ENCODE data around the gene CDK6.
"Not testable (repeated sequence)": the region's sequence is repeated elsewhere in the genome, so short reads cannot be mapped to it uniquely, and the experiment has no call there.

The CDK6 gene

DNA sequence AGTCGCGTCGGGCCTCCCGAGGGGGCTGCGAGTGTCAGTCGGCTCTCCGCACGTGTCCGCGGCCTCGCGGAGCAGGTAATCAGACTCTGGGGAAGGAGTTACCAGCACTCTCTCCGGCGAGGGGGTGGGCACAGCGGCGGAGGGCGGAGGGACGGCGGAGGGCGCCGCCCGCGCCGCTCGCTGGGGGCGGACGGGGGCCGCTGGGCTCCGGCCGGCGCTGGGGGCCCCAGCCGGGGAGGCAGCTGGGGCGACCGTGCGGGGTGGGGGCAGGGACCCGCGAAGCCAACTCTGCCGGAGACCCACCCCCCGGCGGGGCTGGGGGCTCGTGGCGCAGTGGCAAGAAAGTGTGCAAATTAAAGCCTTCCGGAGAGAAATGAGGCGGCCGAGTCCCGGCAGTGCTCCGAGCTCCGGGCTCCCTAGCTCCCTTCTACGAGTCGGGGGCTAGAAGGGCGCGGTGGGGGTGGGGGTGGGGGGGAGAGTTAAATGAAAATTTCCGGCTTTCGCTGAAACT, at the start of gene CDK6:
TSS of gene CDK6 (minus strand) at position 85 of the 511 bp plus-strand sequence. CDS start 3,250 bp downstream, outside the sequence.
- peak; percentile 86 for DNase-seq

DNA sequence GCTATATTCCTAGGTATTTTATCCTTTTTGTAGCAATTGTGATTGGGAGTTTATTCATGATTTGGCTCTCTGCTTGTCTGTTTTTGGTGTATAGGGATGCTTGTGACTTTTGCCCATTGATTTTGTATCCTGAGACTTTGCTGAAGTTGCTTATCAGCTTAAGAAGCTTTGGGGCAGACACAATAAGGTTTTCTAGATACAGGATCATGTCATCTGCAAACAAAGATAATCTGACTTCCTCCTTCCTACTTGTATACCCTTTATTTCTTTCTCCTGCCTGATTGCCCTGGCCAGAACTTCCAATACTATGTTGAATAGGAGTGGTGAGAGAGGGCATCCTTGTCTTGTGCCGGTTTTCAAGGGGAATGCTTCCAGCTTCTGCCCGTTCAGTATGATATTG, 49.7 kb upstream of the CDK6 start:
- not testable (repeated sequence) for DNase-seq

DNA sequence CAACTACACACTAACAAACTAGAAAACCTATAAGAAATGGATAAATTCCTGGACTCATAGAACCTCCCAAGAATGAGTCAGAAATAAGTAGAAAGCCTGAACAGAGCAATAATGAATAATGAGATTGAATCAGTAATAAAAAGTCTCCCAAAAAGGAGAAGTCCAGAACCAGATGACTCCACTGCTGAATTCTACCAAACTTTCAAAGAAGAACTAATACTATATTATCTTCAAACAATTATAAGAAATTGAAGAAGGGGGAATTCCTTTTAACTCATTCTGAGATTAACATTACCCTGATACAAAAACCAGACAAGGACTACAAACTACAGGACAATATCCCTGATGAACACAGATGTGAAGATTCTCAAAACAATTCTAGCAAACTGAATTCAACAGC, 47.8 kb upstream of the CDK6 start:
- no peak for DNase-seq

- DNase-seq = no peak
Observed at GRCh38 chr7:92882760-92883159, 46.4 kb upstream of the CDK6 start.

GRCh38 chr7:92881091-92881485, 44.7 kb upstream of the CDK6 start:
- no peak for DNase-seq

GRCh38 chr7:92880212-92881090, 44.1 kb upstream of the CDK6 start:
- no peak for DNase-seq

- DNase-seq = no peak
Observed at GRCh38 chr7:92877367-92877766, 41.0 kb upstream of the CDK6 start.

DNA sequence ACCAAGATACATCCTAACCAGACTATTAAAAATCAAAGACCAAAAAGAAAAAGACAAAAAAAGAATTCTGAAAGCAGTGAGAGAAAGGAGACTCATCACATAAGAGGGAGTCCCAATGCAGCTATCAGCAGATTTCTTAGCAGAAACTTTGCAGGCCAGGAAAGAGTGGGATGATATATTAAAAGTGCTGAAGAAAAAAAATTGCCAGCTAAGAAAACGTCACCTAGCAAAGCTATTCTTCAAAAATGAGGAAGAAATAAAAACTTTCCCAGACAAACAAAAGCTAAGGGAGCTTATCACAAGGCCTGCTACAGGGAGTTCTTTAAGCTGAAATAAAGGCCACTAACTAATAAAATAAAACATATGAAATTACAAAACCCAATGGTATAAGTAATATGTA, 40.5 kb upstream of the CDK6 start:
- DNase-seq = no peak

DNA sequence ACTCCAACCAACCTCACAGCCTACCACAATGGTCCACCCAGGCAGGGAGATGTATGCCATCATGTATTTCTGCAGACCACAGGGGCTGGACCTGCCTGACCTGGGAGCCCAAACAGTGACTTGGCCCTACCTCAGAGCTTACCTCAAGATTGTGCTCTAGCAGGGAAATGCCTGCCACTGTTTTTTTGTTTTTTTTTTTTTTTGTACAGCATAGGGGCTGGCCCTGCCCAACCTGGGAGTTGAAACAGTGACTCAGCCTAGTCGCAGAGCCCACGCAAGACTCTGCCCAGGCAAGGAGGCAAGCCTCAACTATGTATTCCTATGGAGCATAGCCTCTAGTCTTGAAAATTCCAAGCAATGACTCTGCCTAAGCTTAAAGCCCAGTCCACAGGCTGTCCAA, 39.3 kb upstream of the CDK6 start:
- no peak for DNase-seq

GRCh38 chr7:92875173-92875572, 38.8 kb upstream of the CDK6 start:
- no peak for DNase-seq

DNA sequence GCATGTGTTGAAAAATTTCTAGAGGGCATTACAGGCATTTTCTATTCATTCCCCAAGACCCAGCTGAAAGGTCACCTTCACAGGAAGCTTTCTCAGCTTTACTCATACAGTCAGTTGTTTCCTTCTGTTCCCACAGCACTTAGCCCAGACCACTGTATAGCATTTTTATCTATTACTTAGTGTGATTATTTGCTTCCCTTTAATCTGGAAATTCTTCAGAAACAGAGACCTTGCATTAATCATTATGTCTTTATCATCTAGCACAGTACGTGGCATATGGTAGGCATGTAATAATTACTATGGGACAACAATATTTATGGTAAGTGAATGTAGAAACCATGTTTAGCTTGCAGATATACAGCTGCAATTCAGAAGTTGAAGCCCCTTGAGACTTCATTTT, 38.2 kb upstream of the CDK6 start:
- DNase-seq = no peak

- DNase-seq = no peak
Observed at GRCh38 chr7:92873776-92874175, 37.4 kb upstream of the CDK6 start.

DNA sequence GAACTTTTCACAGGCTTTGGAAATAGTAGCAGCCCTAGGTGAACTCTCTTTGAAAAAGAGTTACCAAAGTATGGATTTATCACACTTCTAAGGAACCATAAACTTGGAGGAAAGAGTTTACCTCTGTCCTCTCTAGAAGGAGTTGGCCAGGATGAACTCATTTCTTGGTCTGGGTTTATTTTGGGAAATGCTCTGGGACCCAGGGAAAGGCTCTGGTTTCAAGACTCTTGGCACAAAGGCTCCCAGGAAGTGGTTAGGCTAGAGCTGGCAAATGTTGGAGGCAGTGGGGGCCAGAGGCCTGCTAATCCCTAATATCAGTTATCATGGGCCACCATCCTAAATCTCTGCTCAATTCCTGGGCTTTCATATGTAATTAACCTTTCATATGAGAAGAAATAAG, 36.3 kb upstream of the CDK6 start:
- no peak for DNase-seq

GRCh38 chr7:92868683-92869293, 32.4 kb upstream of the CDK6 start:
- DNase-seq = no peak

DNA sequence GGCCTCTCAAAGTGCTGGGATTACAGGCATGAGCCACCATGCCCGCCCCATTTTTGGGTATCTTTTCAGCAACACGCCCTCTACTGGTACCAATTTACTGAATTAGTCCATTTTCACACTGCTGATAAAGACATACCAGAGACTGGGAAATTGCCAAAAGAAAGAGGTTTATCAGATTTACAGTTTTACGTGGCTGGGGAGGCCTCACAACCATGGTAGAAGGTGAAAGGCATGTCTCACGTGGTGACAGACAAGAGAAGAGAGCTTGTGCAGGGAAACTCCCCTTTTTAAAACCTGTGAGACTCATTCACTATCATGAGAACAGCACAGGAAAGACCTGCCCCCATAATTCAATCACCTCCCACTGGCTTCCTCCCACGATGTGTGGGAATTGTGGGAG, 27.8 kb upstream of the CDK6 start:
- DNase-seq = not testable (repeated sequence)

- no peak for DNase-seq
Observed at GRCh38 chr7:92856436-92856835, 20.1 kb upstream of the CDK6 start.

- DNase-seq = no peak
Observed at GRCh38 chr7:92854501-92855238, 18.3 kb upstream of the CDK6 start.

DNA sequence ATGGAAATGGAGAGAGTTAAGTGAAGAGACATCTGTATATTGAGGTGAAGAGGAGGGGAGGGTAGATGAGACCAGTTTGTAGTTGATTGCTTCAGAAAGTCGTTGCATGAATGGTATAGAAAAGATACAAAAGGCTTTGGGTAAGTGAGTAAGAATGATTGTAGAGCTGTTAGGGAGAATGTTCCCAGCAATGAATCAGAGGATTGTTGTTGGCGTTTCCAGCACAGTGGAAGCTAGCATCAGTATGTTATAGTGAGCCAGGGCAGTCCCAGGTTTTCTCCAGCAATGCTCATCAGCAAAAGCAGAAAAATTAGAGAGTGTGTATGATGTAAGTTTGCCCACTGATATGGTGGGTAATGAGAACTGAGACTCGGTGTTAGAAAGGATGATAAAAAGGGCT, 15.4 kb upstream of the CDK6 start:
- no peak for DNase-seq

DNA sequence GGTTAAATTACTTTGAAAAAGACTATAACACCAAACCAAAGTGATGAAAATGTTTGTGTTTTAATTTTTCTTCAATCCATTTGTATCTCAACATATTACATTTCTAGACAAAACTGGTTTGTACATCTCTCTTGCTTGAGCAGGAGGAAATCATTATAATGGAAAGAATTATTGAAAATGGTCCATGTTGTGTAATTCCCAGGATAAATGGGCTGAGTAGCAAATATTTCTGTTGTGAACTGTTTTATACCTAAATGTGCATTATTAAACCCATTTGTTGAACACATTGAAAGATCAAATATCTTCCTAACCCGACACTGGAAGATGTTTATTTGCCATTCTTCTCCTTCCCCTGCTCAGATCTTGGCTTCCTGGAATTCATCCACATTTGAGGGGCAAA, 14.1 kb upstream of the CDK6 start:
- no peak for DNase-seq

- DNase-seq = no peak
Observed at GRCh38 chr7:92849322-92849721, 12.9 kb upstream of the CDK6 start.

DNA sequence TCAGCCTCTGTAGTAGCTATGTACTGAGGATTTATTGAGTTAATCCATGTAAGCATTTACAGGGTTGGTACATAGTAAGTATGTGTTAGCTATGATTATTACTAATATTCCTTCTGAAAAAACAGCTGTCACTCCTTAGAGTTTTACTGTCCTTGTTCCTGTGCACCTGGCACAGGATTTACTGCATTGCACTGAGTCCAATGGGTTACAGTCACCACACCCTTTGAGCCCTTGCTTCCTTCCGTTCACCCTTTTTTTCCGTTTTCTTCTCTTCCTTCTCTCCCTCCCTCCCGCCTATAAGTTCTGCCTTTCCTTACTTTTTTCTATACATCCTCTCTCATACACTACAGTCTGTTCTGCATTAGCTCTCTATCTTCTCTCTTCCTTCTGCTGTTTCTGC, 12.5 kb upstream of the CDK6 start:
- DNase-seq = no peak

- no peak for DNase-seq
Observed at GRCh38 chr7:92848441-92848840, 12.1 kb upstream of the CDK6 start.

DNA sequence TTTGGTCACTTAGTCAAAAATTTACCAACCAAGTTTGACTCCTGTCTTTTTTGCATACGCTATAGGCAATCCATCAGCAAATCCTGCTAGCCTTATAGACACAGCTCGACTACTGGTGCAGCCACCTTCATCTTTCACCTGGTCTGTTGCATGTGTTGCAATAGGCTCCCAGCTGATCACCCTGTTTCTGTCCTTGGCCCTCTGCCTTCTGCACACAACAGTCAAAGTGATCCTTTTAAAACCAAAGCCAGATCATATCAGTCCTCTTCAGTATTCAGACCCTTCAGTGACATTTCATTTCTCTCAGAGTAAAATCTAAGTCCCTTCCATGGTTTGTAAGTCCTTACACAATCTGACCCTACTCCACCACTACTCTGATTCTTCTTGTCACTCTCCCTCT, 10.9 kb upstream of the CDK6 start:
- no peak for DNase-seq

DNA sequence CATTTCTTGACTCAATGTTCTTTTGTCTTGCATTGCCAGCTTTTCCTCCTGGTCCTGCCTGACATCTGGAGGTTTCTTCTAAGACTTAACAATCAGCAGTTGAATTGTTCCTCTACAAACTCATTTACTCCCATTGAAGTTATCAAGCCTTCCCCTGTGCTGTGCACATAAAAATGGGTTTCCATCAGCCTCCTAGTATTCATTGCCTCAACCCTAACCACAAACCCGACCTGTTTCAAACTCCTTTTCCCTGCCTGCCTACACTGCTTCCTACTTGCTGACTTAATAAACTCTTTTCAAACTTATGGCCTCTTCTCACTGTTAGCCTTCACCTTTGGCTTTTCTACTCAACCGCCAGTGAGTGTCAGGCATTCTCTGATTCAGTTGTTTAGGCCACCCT, 9.4 kb upstream of the CDK6 start:
- no peak for DNase-seq
